ENCODE results near the gene AGAP1. TPM values are rescaled to one million over a fixed set of nuclear protein-coding genes. Genes with fewer than 3 reads are reported as not detected.

Gene AGAP1
- total RNA-seq, 2 experiments from 2014 or later: 0.95 to 1.1 TPM

DNA sequence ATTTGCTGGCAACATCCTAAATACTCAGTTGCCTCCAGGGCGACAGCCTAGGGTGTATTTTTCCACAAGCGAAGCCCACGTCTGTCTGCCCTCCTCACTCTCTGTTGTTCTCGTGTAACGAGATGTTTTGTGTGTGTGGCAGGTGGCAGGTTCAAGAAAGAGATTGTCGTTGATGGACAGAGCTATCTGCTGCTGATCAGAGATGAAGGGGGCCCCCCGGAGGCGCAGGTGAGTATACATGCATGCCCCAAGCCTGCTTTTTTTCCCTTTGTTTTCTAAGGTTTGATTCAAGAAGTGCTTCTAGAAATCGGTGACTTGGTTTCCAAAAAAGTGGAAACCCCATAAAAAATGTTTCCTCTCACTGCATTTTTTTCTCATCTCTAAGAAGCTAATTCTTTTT, 247.0 kb downstream of the AGAP1 start:
- H3K4me3 Mint-ChIP-seq: no peak overlapping the region
- H3K36me3 Mint-ChIP-seq (ENCODE audit: low read depth): no peaks in the 10 kb centered on the region
- intact Hi-C loops (cut with micrococcal nuclease): no loop called here
- no peaks in the 10 kb centered on the region for H3K9me3 Mint-ChIP-seq
- H3K4me1 Mint-ChIP-seq (ENCODE audit: low read depth): no peaks in the 10 kb centered on the region
- DNase-seq: peak; percentile 7
- H3K27me3 Mint-ChIP-seq (ENCODE audit: low read depth): peaks cover 6% of the 10 kb centered on the region
- no peak overlapping the region for H3K27ac Mint-ChIP-seq
- CTCF ChIA-PET: interaction anchor here (1.5 kb wide), 1 partner anchor 22 kb away, joined by 3 read pairs; no protein-coding TSS in a partner anchor

GRCh38 chr2:235744161-235744560, 250.3 kb downstream of the AGAP1 start:
- CTCF ChIA-PET: interaction anchor here (2.7 kb wide), 1 partner anchor 149 kb away, joined by 52 read pairs; no protein-coding TSS in a partner anchor
- H3K4me1 Mint-ChIP-seq (ENCODE audit: low read depth): no peaks in the 10 kb centered on the region
- H3K4me3 Mint-ChIP-seq: no peak overlapping the region
- no peak for DNase-seq
- H3K9me3 Mint-ChIP-seq: no peaks in the 10 kb centered on the region
- no peak overlapping the region for H3K27ac Mint-ChIP-seq
- intact Hi-C loops (cut with micrococcal nuclease): no loop called here
- H3K36me3 Mint-ChIP-seq (ENCODE audit: low read depth): no peaks in the 10 kb centered on the region
- peaks cover 4% of the 10 kb centered on the region for H3K27me3 Mint-ChIP-seq (ENCODE audit: low read depth)

- intact Hi-C loops (cut with micrococcal nuclease): no loop called here
Measured at GRCh38 chr2:235745597-235745996, 251.8 kb downstream of the AGAP1 start.

DNA sequence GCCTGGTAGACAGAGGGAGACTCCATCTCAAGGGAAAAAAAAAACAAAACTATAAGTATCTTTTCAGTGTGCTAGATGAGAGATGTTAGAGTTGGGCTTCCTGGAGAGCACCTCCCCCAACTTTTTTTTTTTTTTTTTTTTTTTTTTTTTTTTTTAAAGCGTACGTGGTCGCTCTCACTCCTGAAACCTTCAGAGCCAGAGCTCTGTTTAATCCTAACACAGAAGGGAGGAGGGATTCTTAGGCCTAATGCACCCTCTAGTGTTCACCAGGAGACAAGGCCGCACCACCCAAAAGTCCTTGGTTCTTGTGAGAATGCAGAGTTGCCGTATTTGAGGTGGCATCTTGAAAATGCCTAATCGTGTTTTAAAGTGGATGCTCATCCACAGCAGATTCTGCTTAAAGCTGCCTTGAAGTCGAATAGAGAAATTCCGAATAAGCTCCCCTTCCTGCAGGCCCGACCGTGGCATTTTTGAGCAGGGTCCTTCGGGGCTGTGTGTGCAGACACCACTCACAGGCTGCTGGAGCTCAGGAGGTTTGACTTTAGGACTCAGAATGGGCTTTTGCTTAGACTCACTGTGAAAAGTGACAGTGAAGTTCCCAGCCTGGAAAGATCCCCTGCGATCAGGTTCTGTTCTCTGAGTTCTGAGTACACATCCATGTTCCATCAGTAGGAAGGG, 252.6 kb downstream of the AGAP1 start:
- CTCF ChIA-PET: interaction anchor here (0.5 to 2.7 kb wide), 17 partner anchors 9 to 1476 kb away, joined by 3 to 52 read pairs (median 3); no protein-coding TSS in a partner anchor
- no peaks in the 10 kb centered on the region for H3K36me3 Mint-ChIP-seq (ENCODE audit: low read depth)
- H3K4me1 Mint-ChIP-seq (ENCODE audit: low read depth): no peaks in the 10 kb centered on the region
- intact Hi-C loops (cut with micrococcal nuclease): loop anchor here (1.0 kb wide), 3 partner anchors 151 to 1196 kb away; no protein-coding TSS in a partner anchor
- H3K4me3 Mint-ChIP-seq: no peak overlapping the region
- H3K27ac Mint-ChIP-seq: no peak overlapping the region
- H3K9me3 Mint-ChIP-seq: no peaks in the 10 kb centered on the region
- H3K27me3 Mint-ChIP-seq (ENCODE audit: low read depth): peaks cover 9% of the 10 kb centered on the region
- DNase-seq: peak; percentile 75

More at GRCh38 chr2:235745597-235745996, 251.8 kb downstream of the AGAP1 start:
- Mint-ChIP-seq H3K9me3 (no peaks in the 10 kb centered on the region), H3K27ac (no peak overlapping the region), H3K4me3 (no peak overlapping the region), H3K36me3 (ENCODE audit: low read depth) (no peaks in the 10 kb centered on the region), H3K27me3 (ENCODE audit: low read depth) (peaks cover 9% of the 10 kb centered on the region), H3K4me1 (ENCODE audit: low read depth) (no peaks in the 10 kb centered on the region)
- CTCF ChIA-PET: interaction anchor here (0.5 to 2.7 kb wide), 14 partner anchors 10 to 1476 kb away, joined by 3 to 52 read pairs (median 3); no protein-coding TSS in a partner anchor
- DNase-seq: no peak

DNA sequence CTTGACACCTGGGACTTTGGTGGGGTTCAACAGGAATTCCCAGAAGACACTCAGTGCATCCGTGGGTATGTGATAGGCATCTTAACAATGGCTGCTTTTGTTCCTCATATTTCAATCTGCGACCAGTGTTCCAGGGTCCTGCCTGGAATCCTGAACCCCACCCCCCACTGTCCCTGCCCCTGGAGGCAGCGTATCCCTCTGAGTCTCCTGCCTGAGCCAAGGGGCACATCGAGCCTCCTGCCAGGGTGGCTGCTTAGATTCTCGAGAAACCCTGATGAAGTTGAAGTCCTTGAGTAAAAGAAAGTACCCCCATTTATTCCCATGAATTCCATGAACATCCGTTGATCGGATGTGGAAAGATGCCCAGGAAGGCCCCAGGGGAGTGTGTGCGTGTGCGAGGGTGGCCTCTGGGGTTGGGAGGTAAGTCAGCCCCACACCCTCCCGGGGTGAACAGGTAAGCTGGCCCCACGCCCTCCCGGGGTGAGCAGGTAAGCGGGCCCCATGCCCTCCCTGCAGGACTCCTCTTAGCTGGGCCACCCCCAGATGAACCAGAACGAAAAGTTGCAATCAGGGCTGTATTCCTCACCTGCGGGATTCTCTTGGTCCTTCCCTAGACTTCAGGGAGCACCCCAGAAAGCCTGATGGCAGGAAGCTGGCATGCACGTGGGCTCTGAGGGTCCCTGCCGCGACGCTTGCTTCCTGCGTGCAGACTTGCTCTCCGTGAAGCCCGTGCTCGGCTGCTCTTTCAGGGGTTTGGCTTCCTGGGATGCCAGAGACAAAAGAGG, 253.3 kb downstream of the AGAP1 start:
- Mint-ChIP-seq H3K4me1 (ENCODE audit: low read depth) (no peaks in the 10 kb centered on the region), H3K27ac (no peak overlapping the region), H3K4me3 (no peak overlapping the region), H3K36me3 (ENCODE audit: low read depth) (no peaks in the 10 kb centered on the region), H3K27me3 (ENCODE audit: low read depth) (peaks cover 9% of the 10 kb centered on the region), H3K9me3 (no peaks in the 10 kb centered on the region)
- intact Hi-C loops (cut with micrococcal nuclease): no loop called here
- DNase-seq: no peak
- CTCF ChIA-PET: interaction anchor here (0.7 to 2.7 kb wide), 7 partner anchors 9 to 152 kb away, joined by 3 to 52 read pairs (median 3); no protein-coding TSS in a partner anchor

GRCh38 chr2:235747786-235748091, 253.9 kb downstream of the AGAP1 start:
- Mint-ChIP-seq H3K27me3 (ENCODE audit: low read depth) (peaks cover 9% of the 10 kb centered on the region), H3K4me3 (no peak overlapping the region), H3K27ac (no peak overlapping the region), H3K36me3 (ENCODE audit: low read depth) (no peaks in the 10 kb centered on the region), H3K4me1 (ENCODE audit: low read depth) (no peaks in the 10 kb centered on the region), H3K9me3 (no peaks in the 10 kb centered on the region)
- no peak for DNase-seq
- CTCF ChIA-PET: no interaction called here
- intact Hi-C loops (cut with micrococcal nuclease): no loop called here

DNA sequence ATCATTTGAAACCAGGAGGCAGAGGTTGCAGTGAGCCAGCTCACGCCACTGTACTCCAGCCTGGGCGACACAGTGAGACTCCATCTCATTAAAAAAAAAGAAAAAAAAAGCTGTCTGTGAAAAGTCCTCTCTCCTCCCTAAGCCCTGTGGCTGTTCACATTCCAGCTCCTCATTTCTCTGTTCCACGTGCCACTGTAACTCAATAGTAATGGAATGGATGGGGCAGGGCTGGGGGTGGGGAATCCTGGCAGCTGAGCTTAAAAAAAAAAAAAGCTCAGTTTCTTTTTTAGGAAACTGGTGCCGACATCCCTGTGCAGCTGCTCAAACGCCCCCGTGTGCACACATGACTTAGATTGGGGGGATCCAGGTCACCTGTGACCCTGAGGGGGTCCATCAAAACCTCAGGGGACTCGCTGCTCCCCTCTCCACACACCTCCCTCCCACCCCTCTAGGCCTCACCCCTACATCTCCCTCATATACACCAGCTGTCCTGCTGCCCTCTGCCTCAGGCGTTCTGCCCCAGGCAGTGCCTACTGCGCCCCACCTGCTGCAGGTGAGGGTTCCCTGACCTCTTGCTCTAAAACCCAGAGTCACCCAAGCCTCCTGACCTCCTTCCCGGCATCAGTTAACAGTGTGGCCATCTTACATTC, 255.4 kb downstream of the AGAP1 start:
- Mint-ChIP-seq H3K36me3 (ENCODE audit: low read depth) (no peaks in the 10 kb centered on the region), H3K27me3 (ENCODE audit: low read depth) (peaks cover 9% of the 10 kb centered on the region), H3K9me3 (no peaks in the 10 kb centered on the region), H3K27ac (no peak overlapping the region), H3K4me3 (no peak overlapping the region), H3K4me1 (ENCODE audit: low read depth) (no peaks in the 10 kb centered on the region)
- intact Hi-C loops (cut with micrococcal nuclease): no loop called here
- no peak for DNase-seq
- CTCF ChIA-PET: interaction anchor here (0.6 kb wide), 1 partner anchor 161 kb away, joined by 3 read pairs; no protein-coding TSS in a partner anchor

- Mint-ChIP-seq H3K36me3 (ENCODE audit: low read depth) (no peaks in the 10 kb centered on the region), H3K9me3 (no peaks in the 10 kb centered on the region), H3K4me1 (ENCODE audit: low read depth) (no peaks in the 10 kb centered on the region), H3K4me3 (no peak overlapping the region), H3K27ac (no peak overlapping the region), H3K27me3 (ENCODE audit: low read depth) (peaks cover 9% of the 10 kb centered on the region)
- DNase-seq: no peak
- CTCF ChIA-PET: no interaction called here
- intact Hi-C loops (cut with micrococcal nuclease): no loop called here
Measured at GRCh38 chr2:235749771-235750160, 255.9 kb downstream of the AGAP1 start.

- Mint-ChIP-seq H3K9me3 (no peaks in the 10 kb centered on the region), H3K27me3 (ENCODE audit: low read depth) (peaks cover 6% of the 10 kb centered on the region), H3K4me3 (no peak overlapping the region), H3K27ac (no peak overlapping the region), H3K4me1 (ENCODE audit: low read depth) (no peaks in the 10 kb centered on the region), H3K36me3 (ENCODE audit: low read depth) (no peaks in the 10 kb centered on the region)
- no peak for DNase-seq
- intact Hi-C loops (cut with micrococcal nuclease): no loop called here
- CTCF ChIA-PET: interaction anchor here (0.6 to 1.1 kb wide), 2 partner anchors 13 to 370 kb away, joined by 3 to 6 read pairs; no protein-coding TSS in a partner anchor
Measured at GRCh38 chr2:235752846-235753245, 259.0 kb downstream of the AGAP1 start.

DNA sequence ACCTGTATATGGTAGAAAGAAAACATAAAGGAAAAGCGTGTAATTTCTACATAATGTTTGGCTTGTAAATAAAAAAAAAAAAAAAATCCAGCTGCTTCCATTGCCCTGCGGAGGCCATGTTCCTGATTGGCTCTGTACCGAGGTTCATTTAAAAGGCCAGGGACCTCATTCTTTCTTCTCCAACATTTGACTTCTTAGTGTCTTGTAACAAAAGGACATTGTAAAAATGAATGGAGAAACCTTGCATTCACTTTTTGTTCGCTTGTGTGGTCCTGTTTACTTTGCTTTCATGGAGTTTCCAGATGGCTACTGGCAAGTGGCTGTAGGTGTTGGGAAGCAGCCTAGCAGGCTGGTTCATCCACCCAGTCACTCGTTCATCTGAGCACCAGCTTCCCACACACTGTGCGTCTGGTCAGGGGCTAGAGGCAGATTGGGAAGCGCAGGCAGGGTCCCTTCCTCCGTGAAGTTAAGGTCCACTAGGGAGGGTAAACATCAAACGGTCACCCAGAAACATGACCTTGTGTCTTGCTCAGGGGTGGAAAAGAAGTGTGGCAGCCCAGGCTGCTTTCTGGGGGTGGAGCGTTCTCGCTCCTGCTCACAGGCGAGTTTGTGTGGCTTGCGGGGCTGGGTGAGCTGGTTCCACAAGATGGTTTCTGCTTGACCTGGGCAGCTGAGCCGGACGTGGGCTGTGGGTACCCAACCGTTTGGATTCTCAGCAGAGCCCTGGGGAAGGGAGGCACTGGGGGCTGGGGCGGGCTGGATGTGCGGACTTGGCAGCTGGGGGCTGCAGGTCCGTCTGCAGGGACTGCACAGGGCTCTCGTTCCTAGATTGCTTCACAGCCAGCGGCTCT, 260.7 kb downstream of the AGAP1 start:
- DNase-seq: no peak
- no peak overlapping the region for H3K27ac Mint-ChIP-seq
- no peaks in the 10 kb centered on the region for H3K9me3 Mint-ChIP-seq
- intact Hi-C loops (cut with micrococcal nuclease): no loop called here
- H3K4me1 Mint-ChIP-seq (ENCODE audit: low read depth): no peaks in the 10 kb centered on the region
- CTCF ChIA-PET: interaction anchor here (1.2 to 1.7 kb wide), 2 partner anchors 8 to 454 kb away, joined by 3 to 6 read pairs; no protein-coding TSS in a partner anchor
- H3K27me3 Mint-ChIP-seq (ENCODE audit: low read depth): peaks cover 4% of the 10 kb centered on the region
- no peak overlapping the region for H3K4me3 Mint-ChIP-seq
- H3K36me3 Mint-ChIP-seq (ENCODE audit: low read depth): no peaks in the 10 kb centered on the region

DNA sequence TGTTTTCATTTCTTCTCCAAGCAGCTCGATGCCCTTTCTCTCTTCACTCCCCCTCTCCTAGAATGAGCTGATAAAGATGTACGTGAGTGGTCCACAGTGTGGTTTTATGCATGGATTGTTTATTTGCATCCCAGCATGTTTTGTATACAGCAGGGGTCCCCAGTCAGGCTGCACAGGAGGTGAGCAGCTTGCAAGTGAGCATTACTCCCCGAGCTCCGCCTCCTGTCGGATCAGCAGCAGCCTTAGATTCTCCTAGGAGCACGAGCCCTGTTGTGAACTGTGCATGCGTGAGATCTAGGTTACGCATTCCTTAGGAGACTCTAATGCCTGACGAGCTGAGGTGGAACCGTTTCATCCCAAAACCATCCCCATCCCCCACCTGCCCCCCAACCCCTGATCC, 262.6 kb downstream of the AGAP1 start:
- H3K27me3 Mint-ChIP-seq (ENCODE audit: low read depth): no peaks in the 10 kb centered on the region
- no peaks in the 10 kb centered on the region for H3K36me3 Mint-ChIP-seq (ENCODE audit: low read depth)
- H3K9me3 Mint-ChIP-seq: no peaks in the 10 kb centered on the region
- H3K4me1 Mint-ChIP-seq (ENCODE audit: low read depth): no peaks in the 10 kb centered on the region
- H3K4me3 Mint-ChIP-seq: no peak overlapping the region
- CTCF ChIA-PET: interaction anchor here (1.6 to 1.7 kb wide), 2 partner anchors 10 kb away, joined by 6 to 7 read pairs; no protein-coding TSS in a partner anchor
- H3K27ac Mint-ChIP-seq: no peak overlapping the region
- no peak for DNase-seq
- intact Hi-C loops (cut with micrococcal nuclease): no loop called here

Data from activated naive CD4-positive, alpha-beta T cell treated with anti-CD3 and anti-CD28 coated beads for 36 hours (primary cell).